K562 (cell line): ENCODE measurements around the gene STK32C. TPM values are rescaled to one million over a fixed set of nuclear protein-coding genes. Genes with fewer than 3 reads are reported as not detected.

Experiments
- BACH1 ChIP-seq: fragments of 200-800 bp; sonication (Bioruptor generic); IDR thresholded peaks from 2 replicates; pipeline ENCODE4 v1.6.1; 2016; ENCODE audit warnings: missing genetic modification characterization, missing compliant biosample characterization
- CCAR2 ChIP-seq: fragments of 200-400 bp; formaldehyde crosslinking; IDR thresholded peaks from 2 replicates; pipeline ENCODE4 v1.6.1; 2017; ENCODE audit warnings: mild to moderate bottlenecking, low read depth, low read length
- FOXK1 ChIP-seq: sonication (generic); formaldehyde crosslinking; IDR thresholded peaks from 2 replicates; pipeline ENCODE4 v1.8.0; 2022; ENCODE audit warnings: missing genetic modification reagents, mild to moderate bottlenecking, borderline replicate concordance
- FOXK2 ChIP-seq, 2 experiments: fragments of 450-650 bp; IDR thresholded peaks in 1 of 2; conservative IDR thresholded peaks in 1 of 2; 2 replicates each; pipeline ENCODE4 v1.6.1; 2016; ENCODE audit warnings: low read depth in 2 of 2, mild to moderate bottlenecking in 1 of 2
- MYC ChIP-seq, 2 experiments: fragments of 250-450 bp in 1 of 2; sonication (Bioruptor Pico) in 1 of 2; IDR thresholded peaks; 2 replicates each; pipeline versions ENCODE4 v1.5.1 to v1.6.1; 2012 to 2021; ENCODE audit warnings: low read depth in 2 of 2, borderline replicate concordance in 1 of 2, improper control_type of control experiment in 1 of 2, low read length in 1 of 2, mild to moderate bottlenecking in 1 of 2, moderate library complexity in 1 of 2
- NCOA6 ChIP-seq: fragments of 450-650 bp; IDR thresholded peaks from 2 replicates; pipeline ENCODE4 v1.6.1; 2017; ENCODE audit warnings: mild to moderate bottlenecking
- NRF1 ChIP-seq, 2 experiments: fragments of 450-650 bp; IDR thresholded peaks in 1 of 2; conservative IDR thresholded peaks in 1 of 2; 2 replicates each; pipeline ENCODE4 v1.6.1; 2014; ENCODE audit warnings: mild to moderate bottlenecking in 2 of 2
- SIN3A ChIP-seq, 2 experiments: fragments of 150-350 bp in 1 of 2; IDR thresholded peaks; 2 replicates each; pipeline ENCODE4 v1.6.1; 2011 to 2016; ENCODE audit warnings: borderline replicate concordance in 2 of 2, low read depth in 2 of 2, low read length in 2 of 2, mild to moderate bottlenecking in 2 of 2, moderate library complexity in 2 of 2; ENCODE audit not compliant: control insufficient read depth in 1 of 2
- SLC30A9 ChIP-seq: fragments of 250-450 bp; sonication (Bioruptor Pico); IDR thresholded peaks from 2 replicates; pipeline ENCODE4 v1.8.0; 2022; ENCODE audit warnings: mild to moderate bottlenecking, moderate library complexity
- TARDBP ChIP-seq: fragments of 450-650 bp; IDR thresholded peaks from 2 replicates; pipeline ENCODE4 v1.6.1; 2016
- ZNF589 ChIP-seq: fragments of 200-800 bp; sonication (Bioruptor generic); IDR thresholded peaks from 2 replicates; pipeline ENCODE4 v1.6.1; 2016; ENCODE audit warnings: low read depth, missing genetic modification characterization, missing compliant biosample characterization
- ZNF717 ChIP-seq: fragments of 250-450 bp; sonication (Bioruptor Pico); IDR thresholded peaks from 2 replicates; pipeline ENCODE4 v1.5.0; 2021
- polyA plus RNA-seq, 8 experiments: library from polyadenylated mRNA; depleted of rRNA in 4 of 8; stranded (reverse) in 5 of 8; unstranded in 3 of 8; fragments of >200 nt; fragmentation: Nextera tagmentation in 2 of 8; fragmentation: Illumina TruSeq in 1 of 8; extraction: Ambion mirVana in 2 of 8; extraction: Trizol in 1 of 8; gene quantifications; 2 replicates each; pipeline versions ENCODE4 v1.2.1 to v1.2.3, GENCODE V29; 2011 to 2014; ENCODE audit warnings: inconsistent platforms in 1 of 8, missing spikeins in 1 of 8
- total RNA-seq, 7 experiments: library from RNA; depleted of rRNA in 6 of 7; stranded (reverse); fragments of >200 nt in 6 of 7; fragmentation: Illumina TruSeq in 2 of 7; extraction: Trizol in 2 of 7; gene quantifications; 2 replicates each; pipeline versions ENCODE4 v1.2.1 to v1.2.3, GENCODE V29; 2011 to 2021; ENCODE audit warnings: low replicate concordance in 1 of 7
- TF ChIP-seq, protein P1 (sequence below), 3 experiments: fragments of 200-800 bp in 1 of 3; sonication (Bioruptor generic) in 1 of 3; sonication (generic) in 1 of 3; formaldehyde crosslinking in 1 of 3; IDR thresholded peaks; 2 replicates each; pipeline versions ENCODE4 v1.6.1 to v1.8.0; 2016 to 2022; ENCODE audit warnings: mild to moderate bottlenecking in 2 of 3, missing compliant biosample characterization in 2 of 3, missing genetic modification characterization in 2 of 3, missing genetic modification reagents in 1 of 3
- TF ChIP-seq, protein P2 (sequence below): fragments of 250-450 bp; sonication (Bioruptor Pico); IDR thresholded peaks from 2 replicates; pipeline ENCODE4 v1.4.0; 2020; ENCODE audit warnings: mild to moderate bottlenecking
- TF ChIP-seq, protein P3 (sequence below): sonication (generic); formaldehyde crosslinking; IDR thresholded peaks from 2 replicates; pipeline ENCODE4 v1.8.1; 2023; ENCODE audit warnings: mild to moderate bottlenecking, missing genetic modification reagents
- TF ChIP-seq, protein P4 (sequence below), 2 experiments: IDR thresholded peaks; 2 replicates each; pipeline ENCODE4 v1.6.1; 2011; ENCODE audit warnings: borderline replicate concordance in 1 of 2, control low read depth in 1 of 2, low read depth in 1 of 2, low read length in 1 of 2, mild to moderate bottlenecking in 1 of 2, mixed read lengths in 1 of 2, moderate library complexity in 1 of 2; ENCODE audit not compliant: insufficient read depth in 1 of 2, insufficient read length in 1 of 2, poor library complexity in 1 of 2, severe bottlenecking in 1 of 2; ENCODE audit errors: extremely low read depth in 1 of 2
- TF ChIP-seq, protein P5 (sequence below): sonication (generic); formaldehyde crosslinking; IDR thresholded peaks from 2 replicates; pipeline ENCODE4 v1.8.0; 2022; ENCODE audit warnings: missing genetic modification reagents, mild to moderate bottlenecking, moderate library complexity, borderline replicate concordance

Gene STK32C
- total and polyA plus RNA-seq, 9 of the 15 experiments (the other 6 are each of a cell fraction or from before 2014, with no cell fraction given), result 1.5 to 20.9 (median 6.5) TPM

DNA sequence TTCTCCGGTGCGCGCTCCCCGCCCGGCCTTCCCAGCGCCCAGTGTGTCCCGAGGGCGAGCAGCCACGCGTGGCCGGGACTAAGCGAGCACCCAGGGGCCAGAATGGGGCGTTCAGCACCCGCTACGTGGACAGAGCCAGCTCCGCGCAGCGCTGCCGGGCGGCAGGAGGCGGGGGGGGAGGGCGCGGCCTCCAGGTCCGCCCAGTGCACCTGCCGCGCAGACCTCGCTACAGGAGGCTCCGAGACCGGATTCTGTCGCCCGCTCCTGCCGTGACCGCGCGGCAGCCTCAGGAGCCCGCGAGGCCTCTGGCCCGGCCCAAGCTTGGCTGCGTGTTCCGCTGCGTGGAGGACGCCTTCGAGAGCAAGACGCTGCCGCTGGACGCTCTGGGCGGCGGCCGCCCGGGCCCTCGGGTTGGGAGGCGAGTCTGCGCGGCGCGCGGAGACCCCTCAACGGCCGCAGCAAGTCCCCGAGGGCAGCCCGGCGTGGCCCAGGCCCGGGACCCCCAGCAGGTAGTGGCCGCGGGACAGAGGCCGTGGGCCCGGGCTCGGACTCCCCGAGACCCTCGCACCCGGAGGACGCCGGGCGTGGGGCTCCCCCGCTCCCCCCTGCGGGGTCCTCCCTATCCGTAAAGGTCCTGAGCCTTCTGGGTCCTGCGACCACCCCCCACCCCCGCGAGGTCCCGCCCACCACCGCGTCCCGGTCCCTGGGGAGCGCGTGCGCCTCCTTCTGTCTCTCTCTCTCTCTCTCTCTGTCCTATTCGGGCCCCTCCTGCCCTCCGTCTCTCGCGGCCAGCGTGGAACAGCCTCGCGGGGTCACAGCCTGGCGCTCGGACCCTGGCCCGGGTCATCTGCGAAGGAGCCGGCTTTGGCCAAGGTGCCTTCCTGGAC lies 121.9 kb downstream of the STK32C start (continued):
- TF ChIP-seq, protein P1, sequence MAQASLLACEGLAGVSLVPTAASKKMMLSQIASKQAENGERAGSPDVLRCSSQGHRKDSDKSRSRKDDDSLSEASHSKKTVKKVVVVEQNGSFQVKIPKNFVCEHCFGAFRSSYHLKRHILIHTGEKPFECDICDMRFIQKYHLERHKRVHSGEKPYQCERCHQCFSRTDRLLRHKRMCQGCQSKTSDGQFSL (CRISPR knock-in tag; IDR thresholded peaks at IDR 0.05), result no peak
- TF ChIP-seq, protein P1 (tag; IDR thresholded peaks at IDR 0.05), result no peak
- TF ChIP-seq SLC30A9, result no peak
- TF ChIP-seq, protein P2, sequence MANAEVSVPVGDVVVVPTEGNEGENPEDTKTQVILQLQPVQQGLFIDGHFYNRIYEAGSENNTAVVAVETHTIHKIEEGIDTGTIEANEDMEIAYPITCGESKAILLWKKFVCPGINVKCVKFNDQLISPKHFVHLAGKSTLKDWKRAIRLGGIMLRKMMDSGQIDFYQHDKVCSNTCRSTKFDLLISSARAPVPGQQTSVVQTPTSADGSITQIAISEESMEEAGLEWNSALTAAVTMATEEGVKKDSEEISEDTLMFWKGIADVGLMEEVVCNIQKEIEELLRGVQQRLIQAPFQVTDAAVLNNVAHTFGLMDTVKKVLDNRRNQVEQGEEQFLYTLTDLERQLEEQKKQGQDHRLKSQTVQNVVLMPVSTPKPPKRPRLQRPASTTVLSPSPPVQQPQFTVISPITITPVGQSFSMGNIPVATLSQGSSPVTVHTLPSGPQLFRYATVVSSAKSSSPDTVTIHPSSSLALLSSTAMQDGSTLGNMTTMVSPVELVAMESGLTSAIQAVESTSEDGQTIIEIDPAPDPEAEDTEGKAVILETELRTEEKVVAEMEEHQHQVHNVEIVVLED (CRISPR knock-in tag), result peak; percentile 75
- TF ChIP-seq, protein P3, sequence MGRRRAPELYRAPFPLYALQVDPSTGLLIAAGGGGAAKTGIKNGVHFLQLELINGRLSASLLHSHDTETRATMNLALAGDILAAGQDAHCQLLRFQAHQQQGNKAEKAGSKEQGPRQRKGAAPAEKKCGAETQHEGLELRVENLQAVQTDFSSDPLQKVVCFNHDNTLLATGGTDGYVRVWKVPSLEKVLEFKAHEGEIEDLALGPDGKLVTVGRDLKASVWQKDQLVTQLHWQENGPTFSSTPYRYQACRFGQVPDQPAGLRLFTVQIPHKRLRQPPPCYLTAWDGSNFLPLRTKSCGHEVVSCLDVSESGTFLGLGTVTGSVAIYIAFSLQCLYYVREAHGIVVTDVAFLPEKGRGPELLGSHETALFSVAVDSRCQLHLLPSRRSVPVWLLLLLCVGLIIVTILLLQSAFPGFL, result no peak
- TF ChIP-seq ZNF717, result no peak
- no peak for TF ChIP-seq BACH1 (tag)
- TF ChIP-seq CCAR2, result no peak
- TF ChIP-seq ZNF589 (CRISPR knock-in tag), result no peak
- TF ChIP-seq SIN3A (IDR thresholded peaks at IDR 0.05; ENCODE audit: borderline replicate concordance in 2 of 2, control insufficient read depth in 1 of 2, low read depth in 2 of 2, low read length in 2 of 2), result 0 out of 4 replicates have a peak, but pooled peaks of 1 of the 2 experiments have one; percentile 37
- TF ChIP-seq, protein P4, sequence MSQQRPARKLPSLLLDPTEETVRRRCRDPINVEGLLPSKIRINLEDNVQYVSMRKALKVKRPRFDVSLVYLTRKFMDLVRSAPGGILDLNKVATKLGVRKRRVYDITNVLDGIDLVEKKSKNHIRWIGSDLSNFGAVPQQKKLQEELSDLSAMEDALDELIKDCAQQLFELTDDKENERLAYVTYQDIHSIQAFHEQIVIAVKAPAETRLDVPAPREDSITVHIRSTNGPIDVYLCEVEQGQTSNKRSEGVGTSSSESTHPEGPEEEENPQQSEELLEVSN (IDR thresholded peaks at IDR 0.05; ENCODE audit: borderline replicate concordance in 1 of 2, extremely low read depth in 1 of 2, insufficient read depth in 1 of 2, insufficient read length in 1 of 2, low read depth in 1 of 2, low read length in 1 of 2, poor library complexity in 1 of 2, severe bottlenecking in 1 of 2), result peak in 1 of 2 experiments; percentile 44
- no peak for TF ChIP-seq FOXK1 (CRISPR knock-in tag)
- no peak for TF ChIP-seq MYC (IDR thresholded peaks at IDR 0.05; ENCODE audit: low read depth, low read length)
- no peak for TF ChIP-seq MYC (CRISPR knock-in tag; IDR thresholded peaks at IDR 0.05; ENCODE audit: borderline replicate concordance, low read depth)
- TF ChIP-seq NRF1 (conservative IDR thresholded peaks at IDR 0.05 in 1 of 2, IDR thresholded peaks at IDR 0.05 in 1 of 2), result peak in 1 of 2 experiments; percentile 30; a peak in 2 of 4 replicates
- TF ChIP-seq TARDBP, result no peak
- no peak for TF ChIP-seq FOXK2 (conservative IDR thresholded peaks at IDR 0.05 in 1 of 2, IDR thresholded peaks at IDR 0.05 in 1 of 2; ENCODE audit: low read depth in 2 of 2)
- 0 out of 2 replicates have a peak, but pooled peaks have one; percentile 27 for TF ChIP-seq NCOA6
- TF ChIP-seq, protein P5, sequence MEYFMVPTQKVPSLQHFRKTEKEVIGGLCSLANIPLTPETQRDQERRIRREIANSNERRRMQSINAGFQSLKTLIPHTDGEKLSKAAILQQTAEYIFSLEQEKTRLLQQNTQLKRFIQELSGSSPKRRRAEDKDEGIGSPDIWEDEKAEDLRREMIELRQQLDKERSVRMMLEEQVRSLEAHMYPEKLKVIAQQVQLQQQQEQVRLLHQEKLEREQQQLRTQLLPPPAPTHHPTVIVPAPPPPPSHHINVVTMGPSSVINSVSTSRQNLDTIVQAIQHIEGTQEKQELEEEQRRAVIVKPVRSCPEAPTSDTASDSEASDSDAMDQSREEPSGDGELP (CRISPR knock-in tag), result 0 out of 2 replicates have a peak, but pooled peaks have one; percentile 28
